Measurements from ENCODE around the gene LRP5. TPM values are rescaled to one million over a fixed set of nuclear protein-coding genes. Genes with fewer than 3 reads are reported as not detected.

The LRP5 gene
- total and polyA plus RNA-seq, 2 experiments from 2014 or later, result 43.9 to 54.3 TPM

DNA sequence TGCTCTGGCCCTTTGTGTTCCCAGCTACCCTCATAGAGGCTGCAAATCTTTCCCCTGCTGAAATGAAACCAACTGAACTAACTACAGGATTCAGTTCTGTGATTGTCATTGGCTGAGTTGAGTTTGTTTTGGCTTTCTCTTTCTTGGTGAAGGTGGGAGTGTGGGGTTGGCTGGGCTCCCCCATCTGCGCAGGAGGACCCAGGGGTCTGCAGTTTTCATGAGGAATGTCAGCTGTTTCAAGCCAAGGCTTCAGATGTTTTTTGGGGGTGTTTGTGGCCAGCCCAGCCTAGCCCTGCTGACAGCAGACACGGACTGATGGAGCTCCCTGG is 34.0 kb downstream of the LRP5 start:
- Histone ChIP-seq H3K4me1 (ENCODE audit: insufficient read depth) (peaks cover 31% of the 10 kb centered on the region), H3K9me3 (ENCODE audit: low read depth) (no peaks in the 10 kb centered on the region), H3K36me3 (replicated peaks; ENCODE audit: insufficient read depth, low read depth) (no peaks in the 10 kb centered on the region), H3K4me3 (no peak overlapping the region), H3K27me3 (no peaks in the 10 kb centered on the region), H3K9me2 (replicated peaks; ENCODE audit: insufficient read depth) (no peaks in the 10 kb centered on the region), H3K4me2 (no peak overlapping the region), H3K79me2 (peaks cover 91% of the 10 kb centered on the region), H2AFZ (no peak overlapping the region), H3K27ac (no peak overlapping the region), H4K20me1 (ENCODE audit: insufficient read depth, poor library complexity, severe bottlenecking) (peaks cover 18% of the 10 kb centered on the region)
- no peak for DNase-seq (ENCODE audit: low spot score)
- 91% methylated on average over 2 of the region's 2 CpGs for WGBS (ENCODE audit: low lambda C conversion rate, missing lambda C conversion rate)
- TF ChIP-seq EZH2phosphoT487 (IDR thresholded peaks at IDR 0.05; ENCODE audit: low read depth, severe bottlenecking, unreplicated experiment), result no peak
- TF ChIP-seq EZH2 (IDR thresholded peaks at IDR 0.05; ENCODE audit: borderline replicate concordance), result no peak
- TF ChIP-seq, protein P1, sequence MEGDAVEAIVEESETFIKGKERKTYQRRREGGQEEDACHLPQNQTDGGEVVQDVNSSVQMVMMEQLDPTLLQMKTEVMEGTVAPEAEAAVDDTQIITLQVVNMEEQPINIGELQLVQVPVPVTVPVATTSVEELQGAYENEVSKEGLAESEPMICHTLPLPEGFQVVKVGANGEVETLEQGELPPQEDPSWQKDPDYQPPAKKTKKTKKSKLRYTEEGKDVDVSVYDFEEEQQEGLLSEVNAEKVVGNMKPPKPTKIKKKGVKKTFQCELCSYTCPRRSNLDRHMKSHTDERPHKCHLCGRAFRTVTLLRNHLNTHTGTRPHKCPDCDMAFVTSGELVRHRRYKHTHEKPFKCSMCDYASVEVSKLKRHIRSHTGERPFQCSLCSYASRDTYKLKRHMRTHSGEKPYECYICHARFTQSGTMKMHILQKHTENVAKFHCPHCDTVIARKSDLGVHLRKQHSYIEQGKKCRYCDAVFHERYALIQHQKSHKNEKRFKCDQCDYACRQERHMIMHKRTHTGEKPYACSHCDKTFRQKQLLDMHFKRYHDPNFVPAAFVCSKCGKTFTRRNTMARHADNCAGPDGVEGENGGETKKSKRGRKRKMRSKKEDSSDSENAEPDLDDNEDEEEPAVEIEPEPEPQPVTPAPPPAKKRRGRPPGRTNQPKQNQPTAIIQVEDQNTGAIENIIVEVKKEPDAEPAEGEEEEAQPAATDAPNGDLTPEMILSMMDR (IDR thresholded peaks at IDR 0.05; ENCODE audit: poor library complexity), result no peak

DNA sequence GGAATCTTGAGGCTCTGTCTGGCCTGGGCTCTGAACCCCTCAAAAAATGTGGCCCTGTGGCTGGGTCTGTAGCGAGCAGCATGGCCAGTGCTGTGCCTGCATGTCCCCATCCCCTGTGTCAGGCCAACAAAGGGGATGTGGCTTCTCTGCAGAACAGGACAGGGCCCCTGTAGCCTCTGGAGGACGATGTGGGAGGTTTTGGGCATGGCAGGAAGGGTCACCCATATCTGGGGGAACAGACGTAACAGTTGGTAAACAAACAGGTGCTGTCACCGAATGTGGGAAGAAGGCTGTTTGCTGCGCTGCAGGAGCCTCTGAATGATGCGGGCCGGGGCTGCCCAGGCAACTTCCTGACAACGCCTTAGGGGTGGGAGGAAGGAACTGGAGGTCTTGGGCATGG is 35.0 kb downstream of the LRP5 start:
- no peak for DNase-seq (ENCODE audit: low spot score)
- Histone ChIP-seq H3K9me3 (ENCODE audit: low read depth) (no peaks in the 10 kb centered on the region), H3K36me3 (replicated peaks; ENCODE audit: insufficient read depth, low read depth) (no peaks in the 10 kb centered on the region), H3K4me1 (ENCODE audit: insufficient read depth) (peaks cover 22% of the 10 kb centered on the region), H3K27ac (no peak overlapping the region), H3K27me3 (no peaks in the 10 kb centered on the region), H2AFZ (no peak overlapping the region), H3K79me2 (peaks cover 91% of the 10 kb centered on the region), H4K20me1 (ENCODE audit: insufficient read depth, poor library complexity, severe bottlenecking) (peaks cover 18% of the 10 kb centered on the region), H3K4me3 (no peak overlapping the region), H3K4me2 (no peak overlapping the region), H3K9me2 (replicated peaks; ENCODE audit: insufficient read depth) (no peaks in the 10 kb centered on the region)
- no peak for TF ChIP-seq EZH2phosphoT487 (IDR thresholded peaks at IDR 0.05; ENCODE audit: low read depth, severe bottlenecking, unreplicated experiment)
- TF ChIP-seq EZH2 (IDR thresholded peaks at IDR 0.05; ENCODE audit: borderline replicate concordance), result no peak
- TF ChIP-seq, protein P1 (IDR thresholded peaks at IDR 0.05; ENCODE audit: poor library complexity), result no peak
- WGBS (ENCODE audit: low lambda C conversion rate, missing lambda C conversion rate), result 95% methylated on average over 8 of the region's 8 CpGs

DNA sequence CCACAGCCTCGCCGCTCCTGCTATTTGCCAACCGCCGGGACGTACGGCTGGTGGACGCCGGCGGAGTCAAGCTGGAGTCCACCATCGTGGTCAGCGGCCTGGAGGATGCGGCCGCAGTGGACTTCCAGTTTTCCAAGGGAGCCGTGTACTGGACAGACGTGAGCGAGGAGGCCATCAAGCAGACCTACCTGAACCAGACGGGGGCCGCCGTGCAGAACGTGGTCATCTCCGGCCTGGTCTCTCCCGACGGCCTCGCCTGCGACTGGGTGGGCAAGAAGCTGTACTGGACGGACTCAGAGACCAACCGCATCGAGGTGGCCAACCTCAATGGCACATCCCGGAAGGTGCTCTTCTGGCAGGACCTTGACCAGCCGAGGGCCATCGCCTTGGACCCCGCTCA is 35.5 kb downstream of the LRP5 start:
- peaks cover 93% of the 10 kb centered on the region for H3K79me2 ChIP-seq
- no peak for DNase-seq (ENCODE audit: low spot score)
- 98% methylated on average over 31 of the region's 32 CpGs for WGBS (ENCODE audit: low lambda C conversion rate, missing lambda C conversion rate)

More for the DNA sequence above, 35.5 kb downstream of the LRP5 start:
- no peak overlapping the region for H3K4me3 ChIP-seq
- H3K36me3 ChIP-seq (replicated peaks; ENCODE audit: insufficient read depth, low read depth), result no peaks in the 10 kb centered on the region
- H3K4me1 ChIP-seq (ENCODE audit: insufficient read depth), result peaks cover 17% of the 10 kb centered on the region
- TF ChIP-seq EZH2 (IDR thresholded peaks at IDR 0.05; ENCODE audit: borderline replicate concordance) (no peak), EZH2phosphoT487 (IDR thresholded peaks at IDR 0.05; ENCODE audit: low read depth, severe bottlenecking, unreplicated experiment) (no peak)
- TF ChIP-seq, protein P1 (IDR thresholded peaks at IDR 0.05; ENCODE audit: poor library complexity), result no peak
- no peaks in the 10 kb centered on the region for H3K27me3 ChIP-seq
- H4K20me1 ChIP-seq (ENCODE audit: insufficient read depth, poor library complexity, severe bottlenecking), result peaks cover 23% of the 10 kb centered on the region
- no peaks in the 10 kb centered on the region for H3K9me3 ChIP-seq (ENCODE audit: low read depth)
- no peak overlapping the region for H3K27ac ChIP-seq
- no peak overlapping the region for H2AFZ ChIP-seq
- H3K9me2 ChIP-seq (replicated peaks; ENCODE audit: insufficient read depth), result no peaks in the 10 kb centered on the region
- no peak overlapping the region for H3K4me2 ChIP-seq
